HepG2 (cell line): ENCODE results near the gene C2orf80. TPM values are rescaled to one million over a fixed set of nuclear protein-coding genes. Genes with fewer than 3 reads are reported as not detected.

ENCODE experiments used
- CBX2 ChIP-seq, 2 experiments: fragments of 200-600 bp in 1 of 2; sonication (generic); formaldehyde crosslinking in 1 of 2; IDR thresholded peaks; 2 replicates each; pipeline versions ENCODE4 v1.7.0 to v1.8.1; 2018 to 2022; ENCODE audit warnings: low read depth in 2 of 2, low read length in 1 of 2, mild to moderate bottlenecking in 1 of 2, missing genetic modification reagents in 1 of 2
- GATAD1 ChIP-seq: IDR thresholded peaks from 2 replicates; pipeline ENCODE4 v1.6.1; 2016; ENCODE audit warnings: missing genetic modification reagents, missing compliant biosample characterization
- HIC2 ChIP-seq: sonication (generic); formaldehyde crosslinking; IDR thresholded peaks from 2 replicates; pipeline ENCODE4 v1.9.0; 2022; ENCODE audit warnings: low read depth, missing genetic modification reagents
- HNRNPH1 ChIP-seq: fragments of 200-400 bp; formaldehyde crosslinking; optimal IDR thresholded peaks from 2 replicates; pipeline ENCODE3; 2017; ENCODE audit warnings: mild to moderate bottlenecking, low read depth, low read length
- JUN ChIP-seq: sonication (generic); formaldehyde crosslinking; IDR thresholded peaks from 2 replicates; pipeline ENCODE4 v1.4.0; 2020; ENCODE audit warnings: mild to moderate bottlenecking, missing genetic modification reagents
- KAT7 ChIP-seq: IDR thresholded peaks from 2 replicates; pipeline ENCODE4 v1.6.1; 2018; ENCODE audit warnings: borderline replicate concordance, missing compliant biosample characterization
- NCOR1 ChIP-seq: fragments of 200-600 bp; sonication (generic); IDR thresholded peaks from 2 replicates; pipeline ENCODE4 v1.7.0; 2017; ENCODE audit warnings: antibody characterized with exemption, low read length, borderline replicate concordance
- PPARG ChIP-seq: conservative IDR thresholded peaks from 2 replicates; pipeline ENCODE4 v1.6.1; 2016; ENCODE audit warnings: missing biosample characterization, missing genetic modification reagents
- RERE ChIP-seq: IDR thresholded peaks from 2 replicates; pipeline ENCODE4 v1.6.1; 2016; ENCODE audit warnings: low read depth, missing genetic modification reagents, missing compliant biosample characterization
- RFX5 ChIP-seq: IDR thresholded peaks from 2 replicates; pipeline ENCODE4 v1.6.1; 2011; ENCODE audit warnings: low read depth, low read length, improper control_type of control experiment
- SALL1 ChIP-seq: sonication (generic); formaldehyde crosslinking; IDR thresholded peaks from 2 replicates; pipeline ENCODE4 v1.8.0; 2022; ENCODE audit warnings: mild to moderate bottlenecking, missing genetic modification reagents
- SNRNP70 ChIP-seq: fragments of 200-400 bp; formaldehyde crosslinking; IDR thresholded peaks from 2 replicates; pipeline ENCODE4 v1.6.1; 2017; ENCODE audit warnings: mild to moderate bottlenecking, low read depth, low read length, moderate library complexity
- SOX5 ChIP-seq: IDR thresholded peaks from 2 replicates; pipeline ENCODE4 v1.6.1; 2016; ENCODE audit warnings: borderline replicate concordance
- SUZ12 ChIP-seq: fragments of 150-350 bp; IDR thresholded peaks from 2 replicates; pipeline ENCODE4 v1.6.1; 2014; ENCODE audit warnings: low read depth, low read length
- ZC3H4 ChIP-seq: sonication (generic); formaldehyde crosslinking; IDR thresholded peaks from 2 replicates; pipeline ENCODE4 v1.4.0; 2020; ENCODE audit warnings: missing genetic modification reagents, borderline replicate concordance
- ZFP36L1 ChIP-seq: sonication (generic); formaldehyde crosslinking; IDR thresholded peaks from 2 replicates; pipeline ENCODE4 v1.8.0; 2022; ENCODE audit warnings: mild to moderate bottlenecking, missing genetic modification reagents, moderate library complexity
- ZFP90 ChIP-seq: sonication (generic); formaldehyde crosslinking; IDR thresholded peaks from 2 replicates; pipeline ENCODE4 v1.8.0; 2022; ENCODE audit warnings: missing genetic modification reagents, mild to moderate bottlenecking, inconsistent platforms, borderline replicate concordance
- ZKSCAN1 ChIP-seq: fragments of 150-350 bp; IDR thresholded peaks from 2 replicates; pipeline ENCODE4 v1.6.1; 2014; ENCODE audit warnings: low read length
- ZNF354B ChIP-seq: sonication (generic); formaldehyde crosslinking; IDR thresholded peaks from 2 replicates; pipeline ENCODE4 v1.8.0; 2022; ENCODE audit warnings: mild to moderate bottlenecking, missing genetic modification reagents
- ZNF546 ChIP-seq: sonication (generic); formaldehyde crosslinking; conservative IDR thresholded peaks from 2 replicates; pipeline ENCODE4 v1.8.1; 2023; ENCODE audit warnings: mild to moderate bottlenecking, missing genetic modification reagents
- ZNF678 ChIP-seq: sonication (generic); formaldehyde crosslinking; IDR thresholded peaks from 2 replicates; pipeline ENCODE4 v1.4.0; 2020; ENCODE audit warnings: mild to moderate bottlenecking, missing genetic modification reagents
- ZNF792 ChIP-seq: IDR thresholded peaks from 2 replicates; pipeline ENCODE4 v1.6.1; 2016
- ZZZ3 ChIP-seq: sonication (generic); formaldehyde crosslinking; IDR thresholded peaks from 2 replicates; pipeline ENCODE4 v1.4.0; 2020; ENCODE audit warnings: missing genetic modification reagents, mild to moderate bottlenecking, borderline replicate concordance
- polyA plus RNA-seq, 8 experiments: library from polyadenylated mRNA; depleted of rRNA in 3 of 8; stranded (reverse) in 7 of 8; unstranded in 1 of 8; fragments of >200 nt; fragmentation: Illumina TruSeq in 4 of 8; extraction: Trizol in 4 of 8; gene quantifications; 2 replicates each; pipeline versions ENCODE4 v1.2.1 to v1.2.3, GENCODE V29; 2011 to 2016; ENCODE audit warnings: low read depth in 4 of 8, missing spikeins in 1 of 8, mixed read lengths in 1 of 8; ENCODE audit not compliant: insufficient read depth in 1 of 8
- total RNA-seq, 5 experiments: library from RNA; depleted of rRNA; stranded (reverse); fragments of >200 nt; fragmentation: Illumina TruSeq; extraction: Trizol; gene quantifications; 2 replicates each; pipeline ENCODE4 v1.2.3, GENCODE V29; 2016; ENCODE audit warnings: low read depth in 1 of 5

C2orf80 gene
- total and polyA plus RNA-seq, 2 of the 13 experiments (the other 11 are each of a cell fraction or from before 2014, with no cell fraction given), result not detected

GRCh38 chr2:208129744-208130711, 59.8 kb downstream of the C2orf80 start, which contains the start of gene CRYGC (continued):
- TF ChIP-seq HIC2 (CRISPR knock-in tag), result no peak
- TF ChIP-seq ZC3H4 (CRISPR knock-in tag), result no peak
- peak; percentile 71 for TF ChIP-seq SALL1 (CRISPR knock-in tag)
- no peak for TF ChIP-seq ZZZ3 (CRISPR knock-in tag)
- no peak for TF ChIP-seq RERE (CRISPR knock-in tag)
- TF ChIP-seq PPARG (CRISPR knock-in tag), result no peak; the same call in 1 of the 2 replicates
- no peak for TF ChIP-seq CBX2 (IDR thresholded peaks at IDR 0.05; ENCODE audit: low read depth, low read length)
- no peak for TF ChIP-seq CBX2 (CRISPR knock-in tag; IDR thresholded peaks at IDR 0.05; ENCODE audit: low read depth)
- TF ChIP-seq ZNF678, result no peak
- TF ChIP-seq ZNF792 (CRISPR knock-in tag), result peak; percentile 54; the same call in 1 of the 2 replicates
- TF ChIP-seq JUN (CRISPR knock-in tag), result 0 out of 2 replicates have a peak, but pooled peaks have one; percentile 39
- TF ChIP-seq ZFP90, result no peak
- TF ChIP-seq KAT7 (CRISPR knock-in tag), result peak; percentile 37; the same call in 1 of the 2 replicates
- peak; percentile 69; the same call in 1 of the 2 replicates for TF ChIP-seq NCOR1
- TF ChIP-seq HNRNPH1, result no peak
- no peak for TF ChIP-seq SNRNP70
- TF ChIP-seq ZFP36L1, result no peak
- no peak for TF ChIP-seq SUZ12
- TF ChIP-seq SOX5, result peak; percentile 58
- no peak for TF ChIP-seq ZNF546 (CRISPR knock-in tag)
- TF ChIP-seq ZKSCAN1, result no peak
- no peak for TF ChIP-seq ZNF354B (CRISPR knock-in tag)
- no peak for TF ChIP-seq RFX5
- peak; percentile 29; the same call in 1 of the 2 replicates for TF ChIP-seq GATAD1 (CRISPR knock-in tag)
